ENCODE measurements around the gene MTUS2. TPM values are rescaled to one million over a fixed set of nuclear protein-coding genes. Genes with fewer than 3 reads are reported as not detected.

Gene MTUS2
- total RNA-seq, 6 donors from 2014 or later, result 0.11 to 1.6 (median 0.20) TPM; not detected in 1

DNA sequence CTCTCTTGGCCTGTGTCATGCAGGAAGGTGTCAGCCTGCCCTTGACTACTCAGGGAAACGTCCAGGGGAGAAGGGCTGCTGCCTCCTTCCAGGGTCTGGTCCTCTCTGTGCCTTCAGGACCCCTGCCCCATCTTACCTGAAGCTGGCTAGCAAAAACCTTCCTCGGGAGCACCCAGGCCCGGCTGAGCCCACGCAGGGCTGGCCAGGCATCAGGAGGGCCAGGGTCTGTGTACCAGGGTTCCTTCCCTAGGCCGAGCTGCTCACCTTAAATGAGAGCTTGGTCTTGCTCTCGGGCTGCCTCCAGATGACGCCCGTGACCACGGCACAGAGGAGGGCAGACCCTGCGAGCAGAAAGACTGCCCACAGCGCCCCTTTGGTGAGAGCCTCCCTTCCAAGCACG is 696.7 kb downstream of the MTUS2 start:
- WGBS, 2 donors, result 92 to 97% methylated on average over 6 to 12 of the region's 12 CpGs

DNA sequence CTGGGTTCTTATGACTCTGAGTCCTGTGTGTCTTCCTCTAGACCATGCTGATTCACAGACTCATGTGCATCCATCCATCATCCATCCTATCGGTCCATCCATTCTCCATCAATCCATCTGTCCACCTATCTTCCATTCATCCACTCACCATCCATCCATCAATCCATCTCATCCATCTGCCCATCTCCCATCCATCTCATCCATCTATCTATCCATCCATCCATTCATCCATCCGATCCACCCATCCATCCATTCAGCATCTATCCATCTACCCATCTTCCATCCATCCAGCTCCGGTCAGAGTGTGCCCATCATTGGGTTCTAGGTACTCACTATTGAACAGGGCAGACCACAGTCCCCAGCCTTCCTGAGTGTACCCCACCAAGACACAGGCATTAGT is 699.8 kb downstream of the MTUS2 start:
- Histone ChIP-seq H3K27me3 (no peaks in the 10 kb centered on the region), H3K9me3 (no peaks in the 10 kb centered on the region), H3K36me3 (peaks cover 2 to 33% (median 18%) of the 10 kb centered on the region in 4 donors), H3K4me1 (no peaks in the 10 kb centered on the region), H3K4me3 (no peak overlapping the region), H3K27ac (no peak overlapping the region)
- WGBS, 2 donors, result 95 to 98% methylated on average over 3 of the region's 3 CpGs
- TF ChIP-seq EP300 (IDR thresholded peaks at IDR 0.05) (no peak), POLR2A (IDR thresholded peaks at IDR 0.05) (no peak), POLR2AphosphoS5 (IDR thresholded peaks at IDR 0.05) (no peak)
- TF ChIP-seq, protein P1, sequence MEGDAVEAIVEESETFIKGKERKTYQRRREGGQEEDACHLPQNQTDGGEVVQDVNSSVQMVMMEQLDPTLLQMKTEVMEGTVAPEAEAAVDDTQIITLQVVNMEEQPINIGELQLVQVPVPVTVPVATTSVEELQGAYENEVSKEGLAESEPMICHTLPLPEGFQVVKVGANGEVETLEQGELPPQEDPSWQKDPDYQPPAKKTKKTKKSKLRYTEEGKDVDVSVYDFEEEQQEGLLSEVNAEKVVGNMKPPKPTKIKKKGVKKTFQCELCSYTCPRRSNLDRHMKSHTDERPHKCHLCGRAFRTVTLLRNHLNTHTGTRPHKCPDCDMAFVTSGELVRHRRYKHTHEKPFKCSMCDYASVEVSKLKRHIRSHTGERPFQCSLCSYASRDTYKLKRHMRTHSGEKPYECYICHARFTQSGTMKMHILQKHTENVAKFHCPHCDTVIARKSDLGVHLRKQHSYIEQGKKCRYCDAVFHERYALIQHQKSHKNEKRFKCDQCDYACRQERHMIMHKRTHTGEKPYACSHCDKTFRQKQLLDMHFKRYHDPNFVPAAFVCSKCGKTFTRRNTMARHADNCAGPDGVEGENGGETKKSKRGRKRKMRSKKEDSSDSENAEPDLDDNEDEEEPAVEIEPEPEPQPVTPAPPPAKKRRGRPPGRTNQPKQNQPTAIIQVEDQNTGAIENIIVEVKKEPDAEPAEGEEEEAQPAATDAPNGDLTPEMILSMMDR (IDR thresholded peaks at IDR 0.05), result no peak
- no peak for DNase-seq
- ATAC-seq (ENCODE audit: low FRiP score in 2 of 2), result no peak

More for the DNA sequence above, 696.7 kb downstream of the MTUS2 start:
- Histone ChIP-seq H3K27me3 (no peaks in the 10 kb centered on the region), H3K4me3 (no peak overlapping the region), H3K4me1 (no peaks in the 10 kb centered on the region), H3K9me3 (no peaks in the 10 kb centered on the region), H3K36me3 (peaks cover 0 to 26% (median 18%) of the 10 kb centered on the region in 4 donors), H3K27ac (no peak overlapping the region)
- TF ChIP-seq POLR2AphosphoS5 (IDR thresholded peaks at IDR 0.05) (no peak), POLR2A (IDR thresholded peaks at IDR 0.05) (no peak), EP300 (IDR thresholded peaks at IDR 0.05) (no peak)
- TF ChIP-seq, protein P1 (IDR thresholded peaks at IDR 0.05), result no peak
- ATAC-seq (ENCODE audit: low FRiP score in 2 of 2) (no peak), DNase-seq (no peak)

DNA sequence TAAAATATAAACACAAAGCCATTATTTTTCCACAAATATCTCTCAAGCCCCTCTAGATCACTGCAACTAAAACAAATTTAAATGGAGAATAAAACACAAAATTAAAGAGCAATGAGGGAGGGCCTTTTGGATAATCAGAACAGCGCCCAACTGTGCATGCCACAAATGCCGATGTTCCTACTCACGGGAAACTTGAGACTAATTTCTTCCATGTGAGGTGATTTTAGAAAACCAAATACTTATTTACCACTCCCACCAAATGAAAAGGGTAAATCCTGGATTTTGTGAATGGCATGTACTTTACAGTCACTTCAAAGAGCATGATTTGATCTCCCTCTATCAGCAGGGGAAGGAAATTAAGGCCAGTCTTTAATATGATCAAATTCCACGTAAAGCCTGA is 700.5 kb downstream of the MTUS2 start:
- 77 to 84% methylated on average over 4 of the region's 4 CpGs for WGBS, 2 donors
- DNase-seq, result no peak
- Histone ChIP-seq H3K4me1 (no peaks in the 10 kb centered on the region), H3K36me3 (peaks cover 2 to 30% (median 11%) of the 10 kb centered on the region in 4 donors), H3K27me3 (no peaks in the 10 kb centered on the region), H3K27ac (no peak overlapping the region), H3K4me3 (no peak overlapping the region), H3K9me3 (no peaks in the 10 kb centered on the region)
- ATAC-seq (ENCODE audit: low FRiP score in 2 of 2), result peak in 1 of 2 donors; percentile 36
- TF ChIP-seq EP300 (IDR thresholded peaks at IDR 0.05) (no peak), POLR2AphosphoS5 (IDR thresholded peaks at IDR 0.05) (no peak), POLR2A (IDR thresholded peaks at IDR 0.05) (no peak)
- TF ChIP-seq, protein P1 (IDR thresholded peaks at IDR 0.05), result no peak

DNA sequence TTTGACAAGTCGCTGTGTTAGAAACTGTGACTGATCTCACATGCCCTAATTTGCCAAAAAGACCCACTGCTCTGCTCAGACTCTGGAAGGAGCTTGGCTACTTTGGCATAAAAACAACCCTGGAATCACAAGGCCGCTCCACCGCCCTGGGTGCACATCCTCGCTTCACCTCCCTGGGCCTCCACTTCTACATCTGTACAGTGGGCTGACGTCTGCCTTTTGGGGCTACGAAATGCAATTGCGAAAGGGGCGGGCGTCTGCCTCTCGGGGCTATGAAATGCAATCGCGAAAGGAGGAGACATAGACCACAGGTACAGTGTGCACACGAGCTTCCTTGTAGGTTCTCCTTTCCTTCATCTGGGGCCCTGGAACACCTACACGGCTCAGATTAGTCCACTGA is 701.2 kb downstream of the MTUS2 start:
- TF ChIP-seq POLR2AphosphoS5 (IDR thresholded peaks at IDR 0.05), result no peak
- TF ChIP-seq, protein P1 (IDR thresholded peaks at IDR 0.05), result no peak
- TF ChIP-seq POLR2A (IDR thresholded peaks at IDR 0.05), result no peak
- no peak for TF ChIP-seq EP300 (IDR thresholded peaks at IDR 0.05)
- H3K27me3 ChIP-seq, result no peaks in the 10 kb centered on the region

DNA sequence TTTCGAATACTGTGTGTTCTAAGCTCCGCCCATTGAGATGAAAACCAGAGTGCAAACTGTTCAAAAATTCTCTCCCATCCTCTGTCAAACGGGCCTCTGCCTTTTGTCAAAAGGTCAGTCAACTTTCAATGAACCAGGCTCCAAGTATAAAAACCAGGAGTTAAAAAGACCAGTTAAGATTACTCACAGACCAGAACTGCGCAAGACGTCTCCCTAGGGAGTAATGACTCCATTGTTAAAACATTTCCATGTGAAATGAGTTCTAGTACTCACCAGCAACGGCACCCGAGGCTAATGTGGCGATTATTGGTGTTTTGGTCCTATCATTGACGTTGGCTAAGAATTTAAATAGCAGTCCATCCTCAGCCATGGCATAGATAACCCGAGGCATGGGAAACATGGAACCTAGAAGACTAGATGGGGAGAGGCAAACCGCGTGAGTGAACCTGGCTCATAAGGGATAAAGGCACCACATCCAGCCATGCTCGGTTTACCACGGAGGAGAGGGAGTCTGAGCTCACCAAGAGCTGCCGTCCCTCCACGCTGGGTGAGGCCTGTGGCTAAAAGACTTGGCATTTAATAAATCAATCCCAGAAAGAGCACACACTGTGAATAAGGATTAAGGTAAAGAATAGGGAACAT is 702.0 kb downstream of the MTUS2 start:
- Histone ChIP-seq H3K4me3 (no peak overlapping the region), H3K27ac (no peak overlapping the region), H3K36me3 (peaks cover 2 to 18% (median 5%) of the 10 kb centered on the region in 4 donors), H3K4me1 (no peaks in the 10 kb centered on the region), H3K9me3 (no peaks in the 10 kb centered on the region), H3K27me3 (no peaks in the 10 kb centered on the region)
- WGBS, 2 donors, result 92 to 93% methylated on average over 16 of the region's 16 CpGs
- ATAC-seq (ENCODE audit: low FRiP score in 2 of 2), result peak in 1 of 2 donors; percentile 70
- no peak for DNase-seq
- TF ChIP-seq POLR2AphosphoS5 (IDR thresholded peaks at IDR 0.05) (no peak), EP300 (IDR thresholded peaks at IDR 0.05) (no peak), POLR2A (IDR thresholded peaks at IDR 0.05) (no peak)
- TF ChIP-seq, protein P1 (IDR thresholded peaks at IDR 0.05), result no peak

More for the DNA sequence above, 701.2 kb downstream of the MTUS2 start:
- Histone ChIP-seq H3K9me3 (no peaks in the 10 kb centered on the region), H3K27ac (no peak overlapping the region), H3K4me3 (no peak overlapping the region), H3K4me1 (no peaks in the 10 kb centered on the region), H3K36me3 (peaks cover 2 to 25% (median 9%) of the 10 kb centered on the region in 4 donors)
- 93 to 94% methylated on average over 14 of the region's 14 CpGs for WGBS, 2 donors
- ATAC-seq (ENCODE audit: low FRiP score in 2 of 2) (no peak), DNase-seq (no peak)
